SK-N-SH (cell line): ENCODE data around the gene HBA1.

Experiments used
- FOXM1 ChIP-seq: IDR thresholded peaks from 2 replicates; pipeline ENCODE4 v1.4.0; 2012; ENCODE audit warnings: low read depth, mild to moderate bottlenecking
- POLR2AphosphoS5 ChIP-seq: IDR thresholded peaks from 2 replicates; pipeline ENCODE4 v1.6.1; 2012; ENCODE audit warnings: low read depth, low read length
- SMC3 ChIP-seq: IDR thresholded peaks from 2 replicates; pipeline ENCODE4 v1.6.1; 2012; ENCODE audit warnings: low read depth, low read length, improper control_type of control experiment
- TF ChIP-seq, protein P1 (sequence below): fragments of 200-600 bp; sonication (generic); IDR thresholded peaks from 2 replicates; pipeline ENCODE4 v1.6.1; 2017; ENCODE audit warnings: antibody characterized with exemption, mild to moderate bottlenecking, moderate library complexity

DNA sequence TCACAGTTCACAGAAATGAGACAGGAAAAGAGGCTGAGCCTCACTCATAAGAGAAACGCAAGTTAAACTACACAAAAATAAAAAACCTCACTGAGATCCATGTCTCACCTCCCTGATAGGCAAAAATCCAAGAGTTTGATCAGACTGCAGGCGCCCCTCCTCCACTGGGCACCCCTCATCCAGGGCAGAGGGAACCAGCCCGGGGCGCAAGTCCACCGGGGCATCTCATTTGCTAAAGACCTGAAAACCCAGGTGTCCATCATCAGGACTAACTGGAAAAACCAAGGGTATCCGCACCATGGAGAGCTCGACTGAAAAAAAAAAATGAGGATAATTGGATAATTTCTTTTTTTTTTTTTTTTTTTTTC lies 21.5 kb upstream of the HBA1 start:
- TF ChIP-seq SMC3: no peak
- TF ChIP-seq, protein P1, sequence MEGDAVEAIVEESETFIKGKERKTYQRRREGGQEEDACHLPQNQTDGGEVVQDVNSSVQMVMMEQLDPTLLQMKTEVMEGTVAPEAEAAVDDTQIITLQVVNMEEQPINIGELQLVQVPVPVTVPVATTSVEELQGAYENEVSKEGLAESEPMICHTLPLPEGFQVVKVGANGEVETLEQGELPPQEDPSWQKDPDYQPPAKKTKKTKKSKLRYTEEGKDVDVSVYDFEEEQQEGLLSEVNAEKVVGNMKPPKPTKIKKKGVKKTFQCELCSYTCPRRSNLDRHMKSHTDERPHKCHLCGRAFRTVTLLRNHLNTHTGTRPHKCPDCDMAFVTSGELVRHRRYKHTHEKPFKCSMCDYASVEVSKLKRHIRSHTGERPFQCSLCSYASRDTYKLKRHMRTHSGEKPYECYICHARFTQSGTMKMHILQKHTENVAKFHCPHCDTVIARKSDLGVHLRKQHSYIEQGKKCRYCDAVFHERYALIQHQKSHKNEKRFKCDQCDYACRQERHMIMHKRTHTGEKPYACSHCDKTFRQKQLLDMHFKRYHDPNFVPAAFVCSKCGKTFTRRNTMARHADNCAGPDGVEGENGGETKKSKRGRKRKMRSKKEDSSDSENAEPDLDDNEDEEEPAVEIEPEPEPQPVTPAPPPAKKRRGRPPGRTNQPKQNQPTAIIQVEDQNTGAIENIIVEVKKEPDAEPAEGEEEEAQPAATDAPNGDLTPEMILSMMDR: no peak
- TF ChIP-seq FOXM1: no peak
- no peak for TF ChIP-seq POLR2AphosphoS5
